ENCODE data around the gene ZG16. TPM values are rescaled to one million over a fixed set of nuclear protein-coding genes. Genes with fewer than 3 reads are reported as not detected.
A peak's percentile ranks its signal among the peaks of the same experiment; 100 is the strongest.
"Not testable (repeated sequence)": the region's sequence is repeated elsewhere in the genome, so short reads cannot be mapped to it uniquely, and the experiment has no call there.

ZG16 gene, protein sequence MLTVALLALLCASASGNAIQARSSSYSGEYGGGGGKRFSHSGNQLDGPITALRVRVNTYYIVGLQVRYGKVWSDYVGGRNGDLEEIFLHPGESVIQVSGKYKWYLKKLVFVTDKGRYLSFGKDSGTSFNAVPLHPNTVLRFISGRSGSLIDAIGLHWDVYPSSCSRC
- total RNA-seq = not detected
- under 1 TPM in 1 of 2 donors, not detected in 1; 0.01 TPM for polyA plus RNA-seq
- long read RNA-seq, donor 1 = 0 reads
- long read RNA-seq, donor 2 = 0 reads
- long read RNA-seq, donor 3 = 0 reads

DNA sequence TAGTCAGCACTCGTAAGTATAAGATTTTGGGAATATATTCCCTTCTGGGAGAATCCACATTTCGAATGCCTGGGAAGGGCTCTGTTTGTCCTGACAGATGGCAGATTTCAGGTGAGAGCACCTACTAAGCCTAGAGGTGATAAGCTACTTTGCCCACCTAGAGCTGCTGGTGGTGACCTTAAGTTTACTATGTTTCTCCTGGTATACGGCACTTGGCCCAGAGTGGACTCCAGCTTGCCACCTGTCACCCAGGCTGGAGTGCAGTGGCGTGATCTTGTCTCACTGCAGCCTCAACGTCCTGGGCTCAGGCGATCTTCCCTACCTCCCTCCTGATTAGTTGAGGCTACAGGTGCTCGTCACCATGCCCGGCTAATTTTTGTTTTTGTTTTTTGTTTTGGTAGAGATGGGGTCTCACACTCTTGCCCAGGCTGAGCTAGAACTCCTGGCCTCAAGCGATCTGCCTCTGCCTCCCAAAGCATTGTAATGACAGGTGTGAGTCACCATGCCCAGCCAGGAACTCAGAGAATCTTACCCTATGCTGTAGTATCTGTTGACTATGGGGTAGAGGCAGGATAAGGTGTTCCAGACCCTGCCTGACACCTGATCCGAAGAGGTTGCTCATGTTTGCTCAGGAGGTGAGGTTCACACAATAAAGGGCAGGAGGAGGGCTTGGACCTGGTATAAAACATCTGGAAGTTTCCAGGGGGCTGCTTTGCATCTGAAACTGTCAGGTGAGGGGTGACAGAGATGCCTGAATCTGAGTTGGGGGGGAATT is at the start of gene ZG16:
Gene ZG16 (plus strand): TSS at position 681 of the 775 bp plus-strand sequence. CDS start 1,011 bp downstream, outside the sequence.
- no peak for DNase-seq
- Histone ChIP-seq H3K9me3 (no peaks in the 10 kb centered on the region), H3K27ac (no peak within 1 kb of the TSS), H3K4me1 (peaks cover 0 to 3% (median 0%) of the 10 kb centered on the region in 9 donors), H3K4me3 (no peak within 1 kb of the TSS), H3K27me3 (peaks cover 0 to 31% (median 4%) of the 10 kb centered on the region in 7 donors), H3K36me3 (no peaks in the 10 kb centered on the region)
- TF ChIP-seq CTCF (IDR thresholded peaks at IDR 0.05) = no peak
- 75 to 82% methylated on average over 10 of the region's 10 CpGs for WGBS, 2 donors
- intact Hi-C loops (cut with DNase I) = loop anchor here in 1 of 10 donors (10.0 kb wide), 1 partner anchor 63 kb away; no protein-coding TSS in a partner anchor
- no peak for ATAC-seq

GRCh38 chr16:29729116-29729521 is 48.9 kb upstream of the ZG16 start:
- Histone ChIP-seq H3K27ac (no peak overlapping the region), H3K9me3 (no peaks in the 10 kb centered on the region), H3K4me1 (peaks cover 0 to 8% (median 0%) of the 10 kb centered on the region in 9 donors), H3K27me3 (peaks cover 0 to 7% (median 0%) of the 10 kb centered on the region in 7 donors), H3K36me3 (no peaks in the 10 kb centered on the region), H3K4me3 (peak overlapping the region in 1 of 10 donors; percentile 19)
- ATAC-seq (peak in 6 of 8 donors; percentile 41 to 67 (median 56)), DNase-seq (peak in 1 of 2 donors; percentile 14)
- 32 to 41% methylated on average over 6 of the region's 6 CpGs for WGBS, 2 donors
- intact Hi-C loops (cut with DNase I) = loop anchor here in 2 of 10 donors (5.0 to 10.0 kb wide), 2 partner anchors 37 to 56 kb away; no protein-coding TSS in a partner anchor
- peak; percentile 15 to 65 (median 57) for TF ChIP-seq CTCF (IDR thresholded peaks at IDR 0.05)

GRCh38 chr16:29730649-29731048 is 47.4 kb upstream of the ZG16 start:
- TF ChIP-seq CTCF (IDR thresholded peaks at IDR 0.05) = no peak
- ATAC-seq (no peak), DNase-seq (no peak)
- Histone ChIP-seq H3K9me3 (no peaks in the 10 kb centered on the region), H3K4me3 (no peak overlapping the region), H3K27ac (no peak overlapping the region), H3K4me1 (peaks cover 0 to 8% (median 0%) of the 10 kb centered on the region in 9 donors), H3K27me3 (peaks cover 0 to 21% (median 10%) of the 10 kb centered on the region in 7 donors), H3K36me3 (no peaks in the 10 kb centered on the region)
- WGBS, 2 donors = 68 to 80% methylated on average over 7 of the region's 7 CpGs
- intact Hi-C loops (cut with DNase I) = no loop called here

- peaks cover 0 to 21% (median 11%) of the 10 kb centered on the region in 7 donors for H3K27me3 ChIP-seq
- intact Hi-C loops (cut with DNase I); H3K36me3 ChIP-seq; ATAC-seq; H3K4me1 ChIP-seq; H3K9me3 ChIP-seq; H3K27ac ChIP-seq; DNase-seq; H3K4me3 ChIP-seq: not testable (repeated sequence)
- WGBS, 2 donors = 77 to 88% methylated on average over 13 of the region's 13 CpGs
Observed at GRCh38 chr16:29731768-29732601, 46.1 kb upstream of the ZG16 start.
